WTC11 (cell line): Measurements from ENCODE around the gene TFB2M. TPM values are rescaled to one million over a fixed set of nuclear protein-coding genes. Genes with fewer than 3 reads are reported as not detected.

Source experiments
- ATAC-seq: fragments of 200-7000 bp; cut with Tn5 transposase; 2 replicates; pipeline ENCODE4 v1.10.0; 2021; ENCODE audit warnings: mild to moderate bottlenecking, moderate library complexity
- CTCF ChIA-PET: fragments of 300-600 bp; sonication (Branson Sonifier 250); formaldehyde crosslinking; loops from one replicate; lab custom pipeline; 2021; ENCODE audit warnings: antibody characterized with exemption; lab: Charles Lee
- POLR2A ChIA-PET: fragments of 350-600 bp; sonication (Branson Sonifier 250); formaldehyde crosslinking; loops from one replicate; lab custom pipeline; 2021; ENCODE audit warnings: antibody characterized with exemption; lab: Charles Lee
- DNase-seq: peaks from one replicate; pipeline ENCODE4 v3.0.0; 2021; ENCODE audit warnings: low spot score
- H3K27ac Mint-ChIP-seq: 2 replicates; pipeline ENCODE4 v1.8.0; 2021; ENCODE audit warnings: mixed read lengths
- H3K27me3 Mint-ChIP-seq: 2 replicates; pipeline ENCODE4 v1.8.0; 2021; ENCODE audit warnings: low read depth, mild to moderate bottlenecking, moderate library complexity, mixed read lengths
- H3K36me3 Mint-ChIP-seq: 2 replicates; pipeline ENCODE4 v1.8.0; 2021; ENCODE audit warnings: mixed read lengths
- H3K4me1 Mint-ChIP-seq: 2 replicates; pipeline ENCODE4 v1.8.0; 2022; ENCODE audit warnings: mixed read lengths
- H3K4me3 Mint-ChIP-seq: 2 replicates; pipeline ENCODE4 v1.8.0; 2021; ENCODE audit warnings: mild to moderate bottlenecking, moderate library complexity, mixed read lengths
- H3K9me3 Mint-ChIP-seq: 2 replicates; pipeline ENCODE4 v1.8.0; 2021; ENCODE audit warnings: mixed read lengths
- E2F5 ChIP-seq: sonication (generic); formaldehyde crosslinking; IDR thresholded peaks from 2 replicates; pipeline ENCODE4 v1.8.1; 2022; ENCODE audit warnings: mild to moderate bottlenecking, moderate library complexity, missing genetic modification reagents
- ETV6 ChIP-seq: sonication (generic); formaldehyde crosslinking; IDR thresholded peaks from 2 replicates; pipeline ENCODE4 v1.8.1; 2022; ENCODE audit warnings: mild to moderate bottlenecking, missing genetic modification reagents
- FOXJ3 ChIP-seq: sonication (generic); formaldehyde crosslinking; IDR thresholded peaks from 2 replicates; pipeline ENCODE4 v1.9.0; 2021; ENCODE audit warnings: missing genetic modification reagents, mild to moderate bottlenecking, borderline replicate concordance
- FOXP4 ChIP-seq: sonication (generic); formaldehyde crosslinking; IDR thresholded peaks from 2 replicates; pipeline ENCODE4 v1.8.0; 2022; ENCODE audit warnings: mild to moderate bottlenecking, missing genetic modification reagents
- GTF2I ChIP-seq: fragments of 250-450 bp; sonication (Bioruptor Pico); conservative IDR thresholded peaks from 2 replicates; pipeline ENCODE4 v1.4.0; 2021; ENCODE audit warnings: mild to moderate bottlenecking
- KAT7 ChIP-seq: sonication (generic); formaldehyde crosslinking; IDR thresholded peaks from 2 replicates; pipeline ENCODE4 v1.8.1; 2023; ENCODE audit warnings: missing genetic modification reagents, mild to moderate bottlenecking, borderline replicate concordance
- NFATC4 ChIP-seq: fragments of 250-450 bp; sonication (Bioruptor Pico); IDR thresholded peaks from 2 replicates; pipeline ENCODE4 v1.9.0; 2021; ENCODE audit warnings: mild to moderate bottlenecking
- PRRX2 ChIP-seq: fragments of 250-450 bp; sonication (Bioruptor Pico); IDR thresholded peaks from 2 replicates; pipeline ENCODE4 v1.8.0; 2021; ENCODE audit warnings: mild to moderate bottlenecking
- STAT6 ChIP-seq: sonication (generic); formaldehyde crosslinking; conservative IDR thresholded peaks from 2 replicates; pipeline ENCODE4 v1.8.1; 2023; ENCODE audit warnings: mild to moderate bottlenecking, low read depth, missing genetic modification reagents, moderate library complexity
- TP53 ChIP-seq: sonication (generic); formaldehyde crosslinking; IDR thresholded peaks from 2 replicates; pipeline ENCODE4 v1.8.1; 2023; ENCODE audit warnings: mild to moderate bottlenecking, missing genetic modification reagents
- ZBTB43 ChIP-seq: sonication (generic); formaldehyde crosslinking; IDR thresholded peaks from 2 replicates; pipeline ENCODE4 v1.8.1; 2023; ENCODE audit warnings: mild to moderate bottlenecking, missing genetic modification reagents
- ZNF232 ChIP-seq: sonication (generic); formaldehyde crosslinking; IDR thresholded peaks from 2 replicates; pipeline ENCODE4 v1.8.0; 2022; ENCODE audit warnings: mild to moderate bottlenecking, missing genetic modification reagents
- ZNF263 ChIP-seq: sonication (generic); formaldehyde crosslinking; IDR thresholded peaks from 2 replicates; pipeline ENCODE4 v1.8.1; 2022; ENCODE audit warnings: low read depth, mild to moderate bottlenecking, moderate library complexity, missing genetic modification reagents
- ZNF512 ChIP-seq: sonication (generic); formaldehyde crosslinking; IDR thresholded peaks from 2 replicates; pipeline ENCODE4 v1.8.1; 2022; ENCODE audit warnings: missing genetic modification reagents, borderline replicate concordance
- total RNA-seq: library from RNA; stranded (reverse); gene quantifications from 3 replicates; pipeline ENCODE4 v1.2.3, GENCODE V29; 2021
- TF ChIP-seq, protein P1 (sequence below): fragments of 250-450 bp; sonication (Bioruptor Pico); IDR thresholded peaks from 2 replicates; pipeline ENCODE4 v1.9.0; 2021; ENCODE audit warnings: mild to moderate bottlenecking
- TF ChIP-seq, protein P2 (sequence below): sonication (generic); formaldehyde crosslinking; IDR thresholded peaks from 2 replicates; pipeline ENCODE4 v1.8.1; 2023; ENCODE audit warnings: mild to moderate bottlenecking, missing genetic modification reagents, moderate library complexity

Gene TFB2M
- total RNA-seq, 1 experiment from 2014 or later: 16.5 TPM

DNA sequence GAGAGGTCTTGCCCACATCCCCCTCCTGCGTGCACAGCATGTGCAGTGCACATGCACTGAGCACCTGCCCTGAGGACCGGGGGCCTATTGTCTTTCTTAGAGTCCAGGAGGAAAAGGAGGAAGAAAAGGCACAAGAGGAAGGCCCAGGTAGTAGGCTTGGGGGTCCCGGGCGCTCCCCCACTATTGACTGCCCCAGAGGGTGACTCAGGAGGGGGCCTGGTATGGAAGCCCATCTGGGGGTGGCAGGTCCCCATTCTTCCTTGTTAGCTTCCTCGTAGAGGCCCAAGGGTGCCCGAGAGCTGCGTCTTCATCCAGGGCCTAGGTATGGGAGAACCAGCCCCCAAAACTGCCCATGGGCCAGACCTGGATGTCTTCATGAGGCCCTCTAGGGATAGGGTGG is 54.9 kb downstream of the TFB2M start:
- H3K36me3 Mint-ChIP-seq: peaks cover 13% of the 10 kb centered on the region; the same call in 1 of the 2 replicates
- H3K4me3 Mint-ChIP-seq: no peak overlapping the region
- H3K9me3 Mint-ChIP-seq: peaks cover 25% of the 10 kb centered on the region
- no peak overlapping the region for H3K27ac Mint-ChIP-seq
- peaks cover 9% of the 10 kb centered on the region for H3K27me3 Mint-ChIP-seq
- DNase-seq: no peak
- CTCF ChIA-PET: no interaction called here
- POLR2A ChIA-PET: no interaction called here
- no peak for ATAC-seq
- TF ChIP-seq, protein P1, sequence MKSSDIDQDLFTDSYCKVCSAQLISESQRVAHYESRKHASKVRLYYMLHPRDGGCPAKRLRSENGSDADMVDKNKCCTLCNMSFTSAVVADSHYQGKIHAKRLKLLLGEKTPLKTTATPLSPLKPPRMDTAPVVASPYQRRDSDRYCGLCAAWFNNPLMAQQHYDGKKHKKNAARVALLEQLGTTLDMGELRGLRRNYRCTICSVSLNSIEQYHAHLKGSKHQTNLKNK (CRISPR knock-in tag): no peak
- TF ChIP-seq ZNF263 (CRISPR knock-in tag) (no peak), PRRX2 (CRISPR knock-in tag) (no peak), FOXJ3 (CRISPR knock-in tag) (no peak), ZBTB43 (CRISPR knock-in tag) (no peak), E2F5 (CRISPR knock-in tag) (no peak), STAT6 (CRISPR knock-in tag) (no peak), NFATC4 (no peak), GTF2I (CRISPR knock-in tag) (no peak), ZNF232 (CRISPR knock-in tag) (no peak), TP53 (CRISPR knock-in tag) (no peak), FOXP4 (CRISPR knock-in tag) (no peak), ETV6 (no peak), KAT7 (no peak), ZNF512 (no peak)
- TF ChIP-seq, protein P2, sequence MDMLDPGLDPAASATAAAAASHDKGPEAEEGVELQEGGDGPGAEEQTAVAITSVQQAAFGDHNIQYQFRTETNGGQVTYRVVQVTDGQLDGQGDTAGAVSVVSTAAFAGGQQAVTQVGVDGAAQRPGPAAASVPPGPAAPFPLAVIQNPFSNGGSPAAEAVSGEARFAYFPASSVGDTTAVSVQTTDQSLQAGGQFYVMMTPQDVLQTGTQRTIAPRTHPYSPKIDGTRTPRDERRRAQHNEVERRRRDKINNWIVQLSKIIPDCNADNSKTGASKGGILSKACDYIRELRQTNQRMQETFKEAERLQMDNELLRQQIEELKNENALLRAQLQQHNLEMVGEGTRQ (CRISPR knock-in tag): no peak
- TF ChIP-seq, all 79 proteins: peak for 0
- peaks cover 3% of the 10 kb centered on the region for H3K4me1 Mint-ChIP-seq
